Keratinocyte (primary cell): ENCODE data around the gene CISD1. TPM values are rescaled to one million over a fixed set of nuclear protein-coding genes. Genes with fewer than 3 reads are reported as not detected.

Source experiments
- DNase-seq: peaks from one replicate; pipeline ENCODE4 v3.0.0-alpha.2; 2011; ENCODE audit warnings: low read depth, missing footprints, low spot score
- FAIRE-seq: peaks from 2 replicates; lab custom pipeline; 2011; peaks lifted over from hg19 to GRCh38; lab: Jason Lieb, UNC
- H2AFZ ChIP-seq: 2 replicates; pipeline ENCODE4 v1.6.0; 2012; ENCODE audit warnings: low read length, control low read depth, inconsistent platforms; ENCODE audit not compliant: control insufficient read depth
- H3K27ac ChIP-seq: 2 replicates; pipeline ENCODE4 v1.5.1; 2011; ENCODE audit warnings: low read length; ENCODE audit not compliant: control insufficient read depth, insufficient read depth
- H3K27me3 ChIP-seq: 3 replicates; pipeline ENCODE4 v1.6.0; 2011; ENCODE audit warnings: low read length; ENCODE audit not compliant: control insufficient read depth, insufficient read depth; ENCODE audit errors: extremely low read depth
- H3K36me3 ChIP-seq, 2 experiments: 2 replicates in 1 of 2; 3 replicates in 1 of 2; pipeline ENCODE4 v1.5.1; 2011; ENCODE audit warnings: low read length in 2 of 2, mild to moderate bottlenecking in 1 of 2; ENCODE audit not compliant: control insufficient read depth in 2 of 2, insufficient read depth in 2 of 2; ENCODE audit errors: extremely low read depth in 1 of 2
- H3K4me1 ChIP-seq: 3 replicates; pipeline ENCODE4 v1.5.1; 2011; ENCODE audit warnings: low read length; ENCODE audit not compliant: control insufficient read depth, insufficient read depth; ENCODE audit errors: extremely low read depth
- H3K4me2 ChIP-seq: 3 replicates; pipeline ENCODE4 v1.6.0; 2011; ENCODE audit warnings: low read depth, low read length; ENCODE audit not compliant: control insufficient read depth, insufficient read depth; ENCODE audit errors: extremely low read depth
- H3K4me3 ChIP-seq, 3 experiments: fragments of 200-600 bp in 1 of 3; sonication (generic) in 1 of 3; 2 replicates in 2 of 3; 3 replicates in 1 of 3; pipeline ENCODE4 v1.5.1; 2011 to 2016; ENCODE audit warnings: low read length in 3 of 3, mild to moderate bottlenecking in 3 of 3, control low read depth in 2 of 3, inconsistent platforms in 1 of 3, low read depth in 1 of 3, mixed read lengths in 1 of 3, mixed run types in 1 of 3, moderate library complexity in 1 of 3; ENCODE audit not compliant: control insufficient read depth in 2 of 3, insufficient read depth in 2 of 3; ENCODE audit errors: extremely low read depth in 1 of 3
- H3K79me2 ChIP-seq: 2 replicates; pipeline ENCODE4 v1.6.0; 2012; ENCODE audit warnings: low read length; ENCODE audit not compliant: control insufficient read depth, insufficient read depth
- H3K9ac ChIP-seq: 3 replicates; pipeline ENCODE4 v1.6.0; 2011; ENCODE audit warnings: low read length; ENCODE audit not compliant: control insufficient read depth, insufficient read depth; ENCODE audit errors: extremely low read depth
- H3K9me1 ChIP-seq: 3 replicates; pipeline ENCODE4 v1.6.0; 2011; ENCODE audit warnings: low read length; ENCODE audit not compliant: control insufficient read depth, insufficient read depth; ENCODE audit errors: extremely low read depth
- H3K9me3 ChIP-seq: 2 replicates; pipeline ENCODE4 v1.5.1; 2012; ENCODE audit warnings: low read depth, low read length; ENCODE audit not compliant: control insufficient read depth
- H4K20me1 ChIP-seq: 3 replicates; pipeline ENCODE4 v1.6.0; 2011; ENCODE audit warnings: low read length; ENCODE audit not compliant: control insufficient read depth, insufficient read depth; ENCODE audit errors: extremely low read depth
- CTCF ChIP-seq, 3 experiments: IDR thresholded peaks in 1 of 3; conservative IDR thresholded peaks in 1 of 3; optimal IDR thresholded peaks in 1 of 3; 2 replicates in 2 of 3; 3 replicates in 1 of 3; pipeline versions ENCODE3 to v1.5.1; 2011; ENCODE audit warnings: low read length in 3 of 3, mild to moderate bottlenecking in 3 of 3, moderate library complexity in 2 of 3, control low read depth in 1 of 3, inconsistent platforms in 1 of 3; ENCODE audit not compliant: insufficient read depth in 2 of 3; ENCODE audit errors: extremely low read depth in 1 of 3
- EZH2 ChIP-seq: IDR thresholded peaks from one replicate; pipeline ENCODE4 v1.6.1; 2012; ENCODE audit warnings: inconsistent platforms, mild to moderate bottlenecking, low read length, moderate library complexity
- dilution Hi-C: fragments of 300-500 bp; cut with MboI; formaldehyde crosslinking; loops from one replicate; pipeline ENCODE4 v1.7.0; 2020; ENCODE audit warnings: low sequenced_read_pairs; ENCODE audit not compliant: extremely low pct_ligation_motif_present
- polyA plus RNA-seq, 5 experiments: library from polyadenylated mRNA; depleted of rRNA in 3 of 5; stranded (reverse) in 3 of 5; stranded (forward) in 1 of 5; unstranded in 1 of 5; fragments of >200 nt; gene quantifications; 1 replicate in 1 of 5; 2 replicates in 3 of 5; 3 replicates in 1 of 5; pipeline versions ENCODE4 v1.2.1 to v1.2.3, GENCODE V29; 2011 to 2012; ENCODE audit warnings: missing spikeins in 2 of 5, low read depth in 1 of 5, low replicate concordance in 1 of 5

CISD1 gene
- polyA plus RNA-seq, 1 donor (not counting 4 experiments of a cell fraction or from before 2014, with no cell fraction given), result 81.7 TPM

GRCh38 chr10:58334817-58335305, 65.9 kb downstream of the CISD1 start, which contains the start of gene UBE2D1:
Gene UBE2D1 (plus strand): TSS chr10:58335006. CDS start chr10:58335202, 196 bp downstream.
- peak within 1 kb of the TSS; percentile 87 for H3K9ac ChIP-seq
- no peak for FAIRE-seq
- DNase-seq, result no peak

GRCh38 chr10:58335306-58336005, 66.5 kb downstream of the CISD1 start:
- H3K4me2 ChIP-seq, result peak overlapping the region; percentile 93
- DNase-seq (peak; percentile 9), FAIRE-seq (peak; percentile 39)
- H3K27ac ChIP-seq, result peak overlapping the region; percentile 79
- H3K79me2 ChIP-seq, result peaks cover 28% of the 10 kb centered on the region
- peak overlapping the region; percentile 86 to 90 (median 89) for H3K4me3 ChIP-seq
- H4K20me1 ChIP-seq, result no peaks in the 10 kb centered on the region
- H3K27me3 ChIP-seq, result no peaks in the 10 kb centered on the region
- H3K9me1 ChIP-seq, result no peaks in the 10 kb centered on the region
- no peak for TF ChIP-seq EZH2
- no peak for TF ChIP-seq CTCF (optimal IDR thresholded peaks at IDR 0.05 in 1 of 3, IDR thresholded peaks at IDR 0.05 in 1 of 3, conservative IDR thresholded peaks at IDR 0.05 in 1 of 3; ENCODE audit: extremely low read depth in 1 of 3, insufficient read depth in 2 of 3, low read length in 3 of 3)
- dilution Hi-C loops, result no loop called here
- H3K9ac ChIP-seq, result peak overlapping the region; percentile 87
- no peaks in the 10 kb centered on the region for H3K9me3 ChIP-seq
- H3K4me1 ChIP-seq, result peaks cover 6% of the 10 kb centered on the region
- no peaks in the 10 kb centered on the region for H3K36me3 ChIP-seq
- peak overlapping the region; percentile 73 for H2AFZ ChIP-seq

More at GRCh38 chr10:58334817-58335305, 65.9 kb downstream of the CISD1 start, which contains the start of gene UBE2D1:
- peak within 1 kb of the TSS; percentile 79 for H3K27ac ChIP-seq
- H3K9me1 ChIP-seq, result no peaks in the 10 kb centered on the region
- dilution Hi-C loops, result no loop called here
- no peaks in the 10 kb centered on the region for H3K9me3 ChIP-seq
- H3K4me3 ChIP-seq, result peak within 1 kb of the TSS; percentile 86 to 90 (median 89)
- H3K4me1 ChIP-seq, result peaks cover 6% of the 10 kb centered on the region
- TF ChIP-seq EZH2 (no peak), CTCF (optimal IDR thresholded peaks at IDR 0.05 in 1 of 3, IDR thresholded peaks at IDR 0.05 in 1 of 3, conservative IDR thresholded peaks at IDR 0.05 in 1 of 3; ENCODE audit: extremely low read depth in 1 of 3, insufficient read depth in 2 of 3, low read length in 3 of 3) (peak in 1 of 3 experiments; percentile 1)
- H2AFZ ChIP-seq, result peak within 1 kb of the TSS; percentile 73
- H3K79me2 ChIP-seq, result peaks cover 28% of the 10 kb centered on the region
- H3K27me3 ChIP-seq, result no peaks in the 10 kb centered on the region
- H3K4me2 ChIP-seq, result peak within 1 kb of the TSS; percentile 93
- H4K20me1 ChIP-seq, result no peaks in the 10 kb centered on the region
- no peaks in the 10 kb centered on the region for H3K36me3 ChIP-seq
